Myocyte (in vitro differentiated cells): ENCODE measurements around the gene PASD1. TPM values are rescaled to one million over a fixed set of nuclear protein-coding genes. Genes with fewer than 3 reads are reported as not detected.

Experiments
- DNase-seq: peaks from one replicate; pipeline ENCODE4 v3.0.0-alpha.2; 2012; ENCODE audit warnings: low read depth
- total RNA-seq: library from RNA; depleted of rRNA; stranded (reverse); fragments of >200 nt; gene quantifications from 2 replicates; pipeline ENCODE4 v1.2.3, GENCODE V29; 2014

Gene PASD1
- total RNA-seq, 1 donor from 2014 or later: not detected

DNA sequence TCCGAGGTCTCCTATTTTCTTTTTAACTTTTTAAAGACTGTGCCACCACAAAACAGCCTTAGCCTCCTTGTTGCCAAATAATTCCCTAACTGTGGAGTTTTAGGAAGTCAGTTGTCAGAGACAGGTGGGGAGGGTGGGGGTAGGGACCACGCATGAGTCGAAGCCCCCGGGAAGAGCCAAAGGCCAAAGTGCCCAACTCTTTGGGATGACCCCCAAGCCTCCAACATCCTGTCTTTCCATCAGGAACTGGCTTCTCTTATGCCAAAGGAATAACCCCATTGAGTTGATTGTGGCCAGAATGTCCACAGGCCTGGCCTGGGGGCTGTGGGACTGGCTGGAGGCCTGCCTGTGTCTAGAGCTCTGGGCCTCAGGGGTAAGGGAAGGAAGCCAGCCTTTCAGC, 137.6 kb downstream of the PASD1 start:
- no peak for DNase-seq

DNA sequence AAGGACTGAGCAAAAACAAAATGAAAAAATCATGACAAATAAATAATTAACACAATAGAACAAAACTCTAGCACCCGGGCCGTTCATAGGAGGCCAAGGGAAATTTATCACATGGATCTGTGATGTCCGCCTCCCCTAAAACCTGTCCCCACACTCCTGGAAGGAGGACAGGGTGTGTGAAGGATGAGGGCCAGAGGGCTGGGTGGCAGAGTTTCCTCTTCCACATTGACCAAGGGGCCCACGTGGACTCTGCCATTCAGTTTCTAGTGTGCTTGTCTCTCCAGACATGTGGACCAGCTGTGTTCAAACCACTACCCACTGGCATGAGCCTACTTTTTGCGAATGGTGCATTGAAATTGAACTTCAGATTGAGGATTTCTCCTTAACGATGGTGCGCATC, 138.1 kb downstream of the PASD1 start:
- no peak for DNase-seq

DNA sequence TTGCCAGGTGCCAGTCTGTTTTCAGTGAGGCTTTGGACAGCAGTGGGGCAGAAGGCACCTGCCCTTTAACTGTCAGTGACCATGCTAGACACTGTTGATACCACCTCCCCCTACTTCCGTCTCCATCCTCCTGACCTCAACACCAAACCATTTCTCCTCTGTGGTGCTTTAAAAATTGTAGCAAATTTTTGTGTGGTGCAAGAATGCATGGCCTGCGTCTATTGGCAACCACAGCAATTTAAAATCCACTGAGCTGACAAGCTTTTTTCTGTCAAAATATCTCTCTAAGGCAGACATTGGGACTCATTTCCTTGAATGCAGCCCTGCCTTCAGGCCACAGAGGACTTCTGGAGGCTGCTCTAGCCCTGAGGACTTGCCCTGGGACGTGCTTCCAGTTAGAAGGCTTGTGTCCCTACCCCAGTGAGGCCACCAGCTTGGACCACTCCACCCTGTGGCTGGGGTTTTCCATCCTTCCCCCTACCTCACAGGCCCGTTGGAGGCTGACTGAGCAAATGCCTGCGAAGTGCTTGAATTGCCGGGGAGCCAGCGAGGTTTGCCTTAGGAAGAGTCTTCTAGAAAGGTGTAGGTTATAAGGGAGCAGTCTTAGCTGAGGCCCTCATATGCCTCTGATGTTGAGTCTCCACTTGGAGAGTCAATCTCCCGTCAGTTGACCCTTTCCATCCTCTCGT, 138.7 kb downstream of the PASD1 start:
- no peak for DNase-seq

DNA sequence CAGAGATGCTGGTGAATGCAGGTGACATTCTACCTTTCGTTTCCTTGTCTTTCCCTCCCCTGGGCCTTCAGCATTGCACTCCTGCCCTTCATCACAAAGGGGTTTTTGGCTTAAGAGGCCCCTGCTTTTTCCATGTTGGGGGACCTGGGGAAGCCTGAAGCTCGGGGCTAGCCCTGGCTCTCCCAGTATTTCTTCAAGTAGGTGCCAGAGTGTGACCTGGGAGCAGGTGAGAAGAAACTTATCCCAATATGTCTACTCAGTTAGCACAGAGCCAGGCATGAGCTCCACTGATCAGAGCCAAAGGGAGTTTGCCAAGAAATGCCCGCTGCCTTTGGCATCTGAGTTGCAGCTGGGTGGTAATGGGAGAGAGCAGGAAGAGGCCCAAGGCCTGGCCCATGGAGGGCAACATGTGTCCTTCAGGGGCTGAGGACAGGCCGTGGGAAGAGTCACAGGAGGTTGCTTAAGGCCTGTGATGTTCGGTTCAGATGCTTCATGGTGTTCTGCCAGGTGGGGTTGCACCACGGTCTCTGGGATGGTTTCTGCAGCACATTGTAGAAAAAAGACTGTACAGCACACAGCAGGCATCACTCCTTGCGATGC, 139.4 kb downstream of the PASD1 start:
- DNase-seq: no peak

DNA sequence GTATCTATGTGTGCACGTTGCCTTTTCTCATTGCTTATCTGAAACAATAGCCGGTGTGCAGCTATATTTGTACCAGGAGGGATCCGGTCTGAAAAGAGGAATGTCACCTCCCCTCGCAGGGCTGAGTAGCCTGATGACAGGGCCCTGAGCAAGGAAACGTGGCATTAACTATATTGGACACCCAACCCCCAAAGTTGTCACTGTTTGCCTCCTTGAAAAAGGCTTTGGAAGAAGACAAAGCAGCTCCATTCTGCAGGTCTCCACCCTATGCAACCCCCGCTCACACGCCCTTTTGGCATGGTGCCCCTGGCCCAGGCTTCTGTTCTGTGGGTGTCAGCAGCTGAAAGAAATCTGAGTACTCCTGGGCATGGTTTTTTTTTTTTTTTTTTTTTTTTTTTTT, 140.0 kb downstream of the PASD1 start:
- peak; percentile 1 for DNase-seq

DNA sequence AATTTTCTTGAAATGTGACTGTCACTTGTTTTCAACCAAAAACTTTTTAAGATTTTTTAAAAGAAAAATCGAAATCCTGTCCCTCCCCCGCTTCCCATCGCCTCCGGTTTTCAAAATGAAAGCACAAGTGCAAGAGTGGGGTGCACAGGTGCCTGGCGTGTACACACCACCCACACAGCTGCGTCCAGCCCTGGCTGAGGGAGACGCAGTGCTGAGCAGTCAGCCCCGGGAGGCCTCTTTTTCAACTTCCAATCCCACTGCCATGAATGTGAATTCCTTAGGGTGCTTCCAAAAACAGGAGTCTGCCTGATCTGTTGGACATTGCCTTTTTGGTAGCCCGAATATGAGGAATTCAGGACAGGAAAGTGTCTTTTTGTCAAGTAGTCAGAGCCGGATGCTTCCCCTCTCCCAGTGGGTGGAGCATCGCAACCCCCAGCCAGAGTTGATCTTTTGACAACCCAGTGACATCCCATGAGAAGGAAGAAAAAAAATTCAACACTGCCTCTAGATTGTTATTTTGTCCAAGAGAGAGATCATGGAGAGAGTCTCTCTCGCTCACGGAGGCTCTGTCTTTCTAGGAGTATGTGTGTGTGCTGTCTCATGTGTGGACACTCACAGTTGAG, 140.7 kb downstream of the PASD1 start:
- no peak for DNase-seq

DNA sequence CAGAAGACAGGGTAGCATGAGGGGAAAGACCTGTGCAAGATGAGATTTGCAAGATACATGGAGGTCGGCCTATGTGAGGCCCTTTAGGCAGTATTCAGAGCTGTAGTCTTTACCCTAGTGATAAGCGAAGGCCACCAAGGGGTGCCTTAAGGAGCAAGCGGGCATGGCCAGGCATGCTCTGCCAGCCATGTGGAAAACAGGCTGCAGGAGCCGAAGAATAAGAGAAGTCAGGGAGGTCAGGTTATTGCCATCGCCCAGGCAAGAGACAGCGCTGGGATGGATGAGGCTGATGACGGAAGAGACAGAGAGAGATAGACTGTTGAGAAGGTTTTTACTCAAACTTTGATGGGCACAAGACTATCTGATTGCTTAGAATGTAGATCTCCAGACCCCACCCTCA, 145.3 kb downstream of the PASD1 start:
- DNase-seq: no peak

DNA sequence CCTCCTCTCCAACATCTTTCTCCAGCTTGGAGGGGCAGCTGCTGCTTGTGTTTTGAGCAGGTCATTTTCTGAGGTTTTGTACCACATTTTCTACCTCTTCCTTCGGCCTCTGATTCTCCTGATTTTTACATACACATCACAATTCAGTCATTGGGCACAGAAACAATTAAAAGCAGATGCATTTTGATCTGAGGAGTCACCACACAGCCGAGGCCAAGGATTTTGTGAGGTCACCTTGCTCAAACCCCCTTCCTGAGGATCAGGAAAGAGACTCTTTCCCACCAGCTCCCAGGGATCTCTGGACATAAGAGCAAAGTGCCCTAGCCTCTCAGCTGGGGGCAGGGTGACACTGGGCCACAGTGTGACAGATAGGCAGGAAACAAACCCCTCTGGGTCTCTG, 147.0 kb downstream of the PASD1 start:
- no peak for DNase-seq

DNA sequence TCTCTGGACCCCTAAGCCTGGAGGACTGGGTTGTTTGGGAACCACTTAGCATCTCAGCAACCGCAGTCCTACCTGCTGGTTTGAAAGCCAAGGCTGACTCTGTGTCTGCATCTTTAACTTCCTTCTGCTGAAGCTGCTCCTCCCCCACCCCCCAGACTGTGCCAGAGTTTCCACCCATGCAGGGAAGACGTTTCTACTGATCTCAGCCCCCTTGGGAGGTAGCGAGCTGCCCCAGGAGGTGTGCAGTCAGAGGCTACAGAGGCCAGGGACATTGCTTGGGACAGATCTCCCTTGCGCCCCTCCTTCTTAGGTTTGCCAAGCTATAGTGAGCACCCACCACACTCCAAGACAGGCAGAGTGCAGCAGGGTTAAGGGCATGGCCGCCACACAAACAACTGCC, 147.7 kb downstream of the PASD1 start:
- no peak for DNase-seq

DNA sequence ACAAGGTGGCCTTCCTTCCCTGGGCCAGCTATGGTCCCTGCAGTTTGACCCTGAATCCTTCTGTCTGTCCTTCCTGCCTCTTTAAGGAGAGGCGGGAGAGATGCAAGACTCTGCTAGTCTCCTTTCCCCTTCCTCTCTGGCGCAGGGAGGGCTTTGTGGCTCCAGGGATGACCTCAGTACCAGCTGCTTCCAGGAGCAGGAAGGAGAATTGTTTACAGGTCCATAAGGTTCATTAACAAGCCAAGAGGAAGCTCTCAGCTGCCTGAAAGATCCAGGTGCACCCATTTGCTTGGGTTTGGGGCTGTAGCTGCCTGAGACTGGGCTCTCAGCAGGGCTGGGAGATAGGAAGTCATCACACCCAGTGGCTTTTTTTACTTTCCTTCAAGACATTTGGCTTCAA, 148.3 kb downstream of the PASD1 start:
- DNase-seq: no peak

DNA sequence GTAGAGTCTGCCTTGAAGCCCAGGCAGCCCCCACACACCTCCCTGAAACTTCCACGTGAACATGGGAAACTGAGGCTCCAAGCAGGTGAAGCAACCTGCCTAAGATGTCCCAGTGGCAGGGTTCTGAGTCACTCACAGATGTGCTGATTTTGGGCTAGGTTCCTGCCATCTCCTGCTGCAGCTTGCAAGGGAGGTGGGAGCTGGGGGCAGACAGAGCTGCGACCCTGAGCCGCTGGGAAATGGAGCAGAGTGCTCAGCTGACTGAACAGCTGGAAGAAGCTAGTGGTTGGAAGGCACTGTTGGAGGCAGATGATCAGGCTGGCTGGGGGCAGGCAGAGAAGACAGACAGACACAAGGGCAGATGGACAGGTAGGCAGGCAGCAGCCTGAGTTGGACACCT, 148.8 kb downstream of the PASD1 start:
- no peak for DNase-seq

DNA sequence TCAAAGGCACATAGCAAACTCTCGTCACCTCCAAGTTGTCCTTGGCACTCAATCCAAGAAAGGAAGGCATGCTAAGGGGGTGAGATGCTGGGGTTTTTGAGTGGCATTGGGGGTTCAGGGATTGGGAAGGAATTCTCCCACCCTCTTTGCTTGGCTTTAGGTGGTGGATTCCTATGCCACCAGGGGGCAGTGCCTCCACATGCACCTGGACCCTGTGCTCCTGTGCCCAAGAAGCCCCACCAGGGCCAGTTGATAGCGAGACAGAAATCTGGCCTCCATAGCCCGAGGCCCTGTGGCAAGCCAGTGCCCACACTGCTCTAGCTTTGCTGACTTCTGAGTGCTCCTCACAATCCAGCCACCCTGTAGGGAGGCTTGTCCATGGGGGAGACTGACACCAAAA, 150.4 kb downstream of the PASD1 start:
- no peak for DNase-seq

DNA sequence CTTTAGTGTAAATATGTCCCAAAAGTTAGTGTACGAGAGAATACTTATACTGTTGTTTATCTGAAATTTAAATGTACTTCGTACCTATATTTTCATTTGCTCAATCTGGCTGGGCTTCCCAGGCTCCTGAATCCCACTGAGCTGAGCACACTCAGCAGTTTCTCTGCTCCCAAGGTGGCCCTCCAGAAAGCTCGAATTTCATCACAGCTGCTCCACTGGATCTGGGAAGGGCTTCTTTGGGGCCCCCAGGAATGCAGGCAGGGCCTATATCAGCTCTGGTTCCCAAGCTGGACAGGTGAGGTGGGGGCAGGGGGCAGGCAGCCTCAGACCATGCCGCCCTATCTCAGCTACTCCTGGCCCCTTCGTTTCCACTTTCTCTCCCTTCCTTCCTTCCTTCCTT, 150.9 kb downstream of the PASD1 start:
- no peak for DNase-seq

DNA sequence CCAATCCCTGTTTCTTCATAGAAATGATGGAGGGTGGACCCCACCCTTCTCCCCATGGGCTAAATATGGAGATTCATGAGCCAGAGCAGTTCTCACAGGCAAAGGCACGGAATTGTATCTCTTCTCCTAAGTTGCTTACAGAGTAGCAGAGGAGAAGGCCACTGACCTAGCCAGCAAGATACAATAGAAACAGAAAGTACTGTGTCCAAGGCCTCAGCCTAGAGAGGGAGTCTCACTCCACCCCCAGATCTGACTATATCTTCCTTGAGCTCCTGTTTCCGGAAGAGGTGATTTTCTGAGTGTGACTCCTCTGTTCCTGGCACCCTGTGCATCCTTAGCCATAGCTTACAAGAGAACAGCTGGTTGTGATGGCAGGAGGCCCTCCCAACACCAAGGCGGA, 152.3 kb downstream of the PASD1 start, which contains the start of gene FATE1:
TSS of gene FATE1 (plus strand) at position 284 of the 400 bp plus-strand sequence. CDS start at position 369, 85 bp downstream.
- no peak for DNase-seq

DNA sequence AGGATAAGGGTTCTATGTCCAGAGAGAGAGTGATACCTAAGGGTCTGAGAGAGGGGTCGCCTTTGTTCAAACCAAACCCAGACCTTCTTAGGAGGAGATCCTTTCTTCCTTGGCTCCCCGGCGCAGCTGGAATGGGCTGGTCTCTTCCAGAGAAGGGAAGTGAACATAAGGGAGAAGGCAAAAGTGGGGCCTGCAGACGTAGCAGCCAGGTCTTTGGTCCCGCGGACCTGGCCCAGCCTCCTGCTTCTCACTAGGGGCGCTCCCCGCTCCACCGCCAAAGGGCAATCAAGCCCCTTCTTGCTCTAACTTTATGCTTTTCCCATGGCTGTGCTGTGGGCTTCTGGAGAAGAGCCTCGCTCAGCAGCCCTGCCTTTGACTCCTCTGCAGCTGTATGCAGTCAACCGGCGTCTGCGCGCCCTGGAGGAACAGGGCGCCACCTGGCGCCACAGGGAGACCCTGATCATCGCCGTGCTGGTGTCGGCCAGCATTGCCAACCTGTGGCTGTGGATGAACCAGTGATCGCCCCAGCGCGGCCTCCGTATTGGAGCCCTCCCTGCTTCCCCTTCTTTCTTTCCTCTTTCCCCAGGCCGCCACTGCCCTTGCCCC, 158.9 kb downstream of the PASD1 start:
- no peak for DNase-seq

DNA sequence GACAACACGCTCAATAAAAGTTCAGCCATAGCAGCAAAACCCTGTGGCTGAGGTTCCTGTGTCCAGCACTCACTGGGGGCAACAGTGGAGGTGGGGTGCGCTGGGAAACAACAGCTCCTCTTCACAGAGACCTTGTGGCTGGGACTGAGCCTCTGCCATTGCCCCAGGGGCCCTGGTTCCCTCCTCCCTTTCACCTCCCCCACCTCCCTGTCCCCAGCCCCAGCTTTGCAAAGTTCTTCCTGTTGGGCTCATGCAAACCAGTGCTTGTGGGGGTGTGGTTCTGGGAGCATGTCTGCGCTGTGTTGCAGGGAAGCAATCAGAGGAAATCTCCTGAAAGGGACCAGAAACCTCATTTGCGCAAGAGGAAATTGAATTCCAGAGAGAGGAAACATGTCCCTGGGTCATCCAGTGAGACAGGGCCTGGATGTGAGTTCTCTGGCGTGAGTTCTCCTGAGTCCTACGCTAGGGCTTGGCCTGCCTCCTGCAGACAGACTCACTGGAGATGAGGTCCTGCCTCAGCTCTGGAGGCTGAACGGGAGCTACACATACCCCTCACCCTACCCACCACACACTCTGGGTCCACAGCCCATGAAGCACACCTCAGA, 159.8 kb downstream of the PASD1 start:
- no peak for DNase-seq

DNA sequence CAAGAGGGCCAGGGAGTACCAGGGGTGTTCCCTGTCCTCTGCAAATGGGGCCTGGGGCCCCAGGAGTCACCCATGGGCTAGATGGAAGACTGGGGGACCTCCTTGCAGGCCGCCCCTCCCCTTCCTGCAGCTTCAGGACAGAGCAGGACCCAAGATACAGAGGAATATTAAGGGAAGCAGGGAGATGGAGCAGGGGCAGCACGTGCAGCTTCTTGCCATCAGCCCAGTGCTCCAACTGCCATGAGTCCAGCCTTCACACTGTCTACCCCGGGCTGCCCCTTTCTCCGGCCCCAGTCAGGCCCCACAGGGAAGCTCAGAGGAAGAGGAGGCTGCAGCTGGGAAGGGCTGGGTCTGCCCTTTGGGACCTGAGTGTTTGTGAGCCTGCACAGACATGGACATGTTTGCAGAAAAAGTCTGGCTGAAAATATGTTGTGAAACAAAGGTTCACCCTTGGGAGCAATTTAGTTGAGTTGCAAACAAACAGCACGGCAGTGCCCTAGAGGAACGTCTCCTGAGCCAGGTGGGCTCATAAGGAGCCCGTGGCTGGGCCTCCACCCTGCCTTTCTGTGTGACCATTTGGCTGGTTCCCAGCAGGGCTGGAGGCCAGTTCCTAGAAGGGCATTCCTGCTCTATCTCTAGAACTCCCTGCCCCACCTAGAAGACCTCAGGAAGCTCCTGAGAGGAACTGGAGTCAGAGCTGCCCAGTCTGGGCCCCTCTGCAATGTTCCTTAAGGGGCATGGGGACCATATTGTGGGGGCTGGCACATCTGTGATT, 161.3 kb downstream of the PASD1 start:
- DNase-seq: no peak

DNA sequence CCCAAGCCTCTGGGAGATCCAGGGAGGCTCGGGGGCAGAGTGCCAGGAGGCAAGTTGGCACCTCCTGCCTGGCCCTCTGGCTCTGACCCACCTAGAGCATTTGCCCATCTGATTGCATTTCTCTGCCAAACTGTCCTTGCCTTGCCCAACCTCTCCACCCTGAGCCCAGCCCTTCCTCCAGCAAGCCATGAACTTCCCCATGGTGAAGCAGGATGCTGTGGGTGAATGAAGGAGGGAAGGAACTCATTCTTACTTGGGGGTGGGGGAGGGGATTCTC, 161.8 kb downstream of the PASD1 start:
- no peak for DNase-seq
